ENCODE results near the gene PRG3. TPM values are rescaled to one million over a fixed set of nuclear protein-coding genes. Genes with fewer than 3 reads are reported as not detected.

Gene PRG3
- total RNA-seq, 1 donor from 2014 or later: not detected

DNA sequence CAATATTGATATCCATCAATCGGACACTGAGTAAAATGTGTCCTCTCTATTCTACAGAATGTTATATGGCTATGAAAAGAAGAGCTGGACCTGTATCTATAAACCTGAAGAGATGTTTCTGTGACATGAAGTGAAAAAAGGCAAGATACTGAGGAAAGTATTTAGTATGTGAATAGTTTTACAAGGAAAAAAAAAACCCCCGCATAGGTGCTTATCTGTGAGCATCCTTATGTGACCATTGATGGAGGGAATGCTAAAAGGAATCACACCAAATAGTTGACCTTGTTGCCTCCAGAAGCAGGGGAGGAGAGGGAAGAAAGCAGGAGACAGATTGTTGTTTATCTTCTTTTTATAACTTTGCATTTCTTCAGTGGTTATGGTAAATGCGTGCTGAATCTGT lies 10.2 kb upstream of the PRG3 start:
- H3K36me3 ChIP-seq: no peaks in the 10 kb centered on the region
- H3K4me1 ChIP-seq: no peaks in the 10 kb centered on the region
- H3K4me3 ChIP-seq: no peak overlapping the region
- DNase-seq (no peak), ATAC-seq (no peak)
- H3K27me3 ChIP-seq: no peaks in the 10 kb centered on the region
- no peak for TF ChIP-seq CTCF (IDR thresholded peaks at IDR 0.05)
- H3K9me3 ChIP-seq: no peaks in the 10 kb centered on the region
- no peak overlapping the region for H3K27ac ChIP-seq
- intact Hi-C loops (cut with DNase I): no loop called here

DNA sequence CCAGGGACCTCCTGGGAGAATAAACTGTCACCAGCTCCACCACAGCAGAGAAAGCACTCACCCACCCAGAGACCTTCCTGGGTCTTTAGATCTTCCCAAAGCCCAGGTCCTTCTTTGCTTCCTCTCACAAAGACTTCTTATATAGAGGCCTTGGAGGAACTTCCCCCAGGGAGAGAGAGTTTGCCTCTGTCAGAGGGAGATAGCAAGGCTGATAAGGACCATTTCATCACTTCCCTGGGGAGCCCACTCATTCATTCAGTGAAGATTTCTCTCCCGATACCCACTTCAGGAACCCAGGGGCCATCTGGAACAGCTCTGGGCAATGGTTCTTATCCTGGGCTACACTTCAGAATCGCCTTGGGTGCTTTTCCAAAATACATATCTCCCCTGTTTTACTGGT lies 9.6 kb upstream of the PRG3 start, which contains the start of gene PRG2:
TSS of gene PRG2 (minus strand) at position 116 of the 400 bp plus-strand sequence. CDS start 706 bp downstream, outside the sequence.
- no peak for ATAC-seq
- Histone ChIP-seq H3K4me1 (no peaks in the 10 kb centered on the region), H3K36me3 (no peaks in the 10 kb centered on the region), H3K9me3 (no peaks in the 10 kb centered on the region), H3K27me3 (no peaks in the 10 kb centered on the region), H3K4me3 (no peak within 1 kb of the TSS), H3K27ac (no peak within 1 kb of the TSS)
- no peak for TF ChIP-seq CTCF (IDR thresholded peaks at IDR 0.05)
- DNase-seq: no peak
- intact Hi-C loops (cut with DNase I): no loop called here

DNA sequence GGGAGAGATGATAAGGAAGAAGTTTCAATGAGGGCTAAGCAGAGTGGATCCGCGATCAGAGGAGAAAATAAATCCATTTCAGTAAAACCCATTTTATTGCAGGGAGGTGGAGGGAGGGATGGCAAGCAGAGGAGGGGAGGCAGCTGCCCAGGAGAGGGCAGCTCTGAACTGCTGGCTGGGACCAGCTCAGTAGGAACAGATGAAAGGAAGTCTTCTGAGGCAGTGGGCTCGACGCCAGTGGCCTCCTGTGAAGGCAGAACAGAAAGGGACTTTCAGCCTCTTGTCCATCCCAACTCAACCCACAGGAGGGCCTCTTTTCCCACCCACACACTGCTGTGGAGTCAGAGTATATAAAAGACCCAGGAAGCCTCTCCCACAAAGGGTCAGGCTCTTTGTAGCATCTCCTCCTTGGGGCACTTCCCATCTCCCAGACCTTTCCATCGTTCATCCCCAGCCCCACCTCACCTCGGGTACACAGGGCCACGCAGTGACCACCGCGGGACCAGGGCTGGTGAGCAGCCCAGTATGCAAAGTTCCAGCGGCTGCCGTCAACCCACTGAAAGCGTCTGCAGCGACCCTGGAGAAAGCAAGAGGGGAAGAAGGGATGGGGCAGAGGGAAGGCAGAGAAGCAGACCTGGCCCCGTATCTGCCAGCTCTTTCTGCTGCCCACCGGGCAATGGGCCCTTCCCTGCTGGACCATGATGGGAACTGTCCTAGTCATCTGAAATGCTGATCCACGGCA lies 6.5 kb upstream of the PRG3 start:
- no peaks in the 10 kb centered on the region for H3K27me3 ChIP-seq
- no peaks in the 10 kb centered on the region for H3K4me1 ChIP-seq
- DNase-seq (no peak), ATAC-seq (peak; percentile 20)
- H3K9me3 ChIP-seq: no peaks in the 10 kb centered on the region
- no peak overlapping the region for H3K27ac ChIP-seq
- intact Hi-C loops (cut with DNase I): no loop called here
- TF ChIP-seq CTCF (IDR thresholded peaks at IDR 0.05): no peak
- no peaks in the 10 kb centered on the region for H3K36me3 ChIP-seq
- no peak overlapping the region for H3K4me3 ChIP-seq

DNA sequence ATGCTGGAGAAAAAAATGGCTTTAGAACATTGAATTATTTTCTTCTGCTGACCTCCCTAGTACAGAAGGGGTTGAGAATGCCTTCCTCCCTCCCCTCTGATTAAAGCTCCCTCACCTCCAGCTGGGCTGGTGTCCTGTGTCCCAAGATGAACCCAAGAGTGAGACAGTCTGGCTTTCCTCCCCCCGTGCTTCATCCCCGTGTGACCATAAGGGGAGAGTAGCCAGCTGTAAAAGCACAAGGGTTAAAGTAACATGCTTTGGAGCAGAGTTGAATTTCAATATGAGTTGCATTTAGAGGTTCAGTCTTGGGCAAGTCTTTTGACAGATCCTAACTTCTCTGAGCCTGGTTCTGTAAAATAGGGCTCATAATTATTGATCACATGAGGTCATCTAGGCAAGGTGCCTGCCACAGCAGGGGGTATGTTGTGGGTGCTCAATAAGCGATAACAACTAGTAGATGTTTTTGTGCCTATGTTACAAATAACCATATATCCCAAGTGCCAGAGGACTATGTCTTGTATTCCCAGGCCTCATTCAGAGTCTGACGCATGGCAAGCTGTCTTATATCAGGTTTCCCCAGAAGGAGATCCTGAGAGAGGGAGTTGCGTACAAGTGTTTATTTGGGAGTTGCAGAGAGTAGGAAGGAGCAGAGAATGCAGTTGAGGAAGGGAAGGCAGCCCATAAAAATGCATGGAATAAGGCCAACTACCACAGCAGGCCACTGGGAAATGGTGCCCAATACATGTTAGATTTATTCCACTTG lies 5.4 kb upstream of the PRG3 start:
- Histone ChIP-seq H3K36me3 (no peaks in the 10 kb centered on the region), H3K27me3 (no peaks in the 10 kb centered on the region), H3K4me1 (no peaks in the 10 kb centered on the region), H3K4me3 (no peak overlapping the region), H3K9me3 (no peaks in the 10 kb centered on the region), H3K27ac (no peak overlapping the region)
- DNase-seq: no peak
- TF ChIP-seq CTCF (IDR thresholded peaks at IDR 0.05): no peak
- intact Hi-C loops (cut with DNase I): no loop called here
- no peak for ATAC-seq

DNA sequence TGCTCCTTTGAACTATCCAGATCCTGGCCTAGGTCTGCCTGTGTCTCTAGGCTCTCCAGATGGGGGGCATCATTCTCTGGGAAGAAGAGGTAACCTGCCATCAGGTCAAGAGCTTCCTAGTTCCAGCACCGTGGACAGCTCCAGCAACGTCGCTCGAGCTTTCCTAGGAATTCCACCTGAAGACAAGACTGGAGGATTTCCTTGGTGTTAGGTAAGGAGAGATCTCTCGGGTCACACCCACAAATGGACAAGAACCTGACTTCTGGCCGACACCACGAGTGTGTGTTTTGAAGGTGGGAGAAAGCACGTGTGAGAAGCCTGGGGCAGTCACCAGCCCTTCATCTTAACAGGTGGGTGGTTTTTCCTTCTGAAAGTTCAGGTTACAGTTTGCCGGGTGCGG lies 1.2 kb downstream of the PRG3 start:
- Histone ChIP-seq H3K9me3 (no peaks in the 10 kb centered on the region), H3K36me3 (no peaks in the 10 kb centered on the region), H3K4me3 (no peak overlapping the region), H3K27ac (no peak overlapping the region), H3K4me1 (no peaks in the 10 kb centered on the region), H3K27me3 (no peaks in the 10 kb centered on the region)
- intact Hi-C loops (cut with DNase I): no loop called here
- ATAC-seq (peak; percentile 15), DNase-seq (no peak)
- no peak for TF ChIP-seq CTCF (IDR thresholded peaks at IDR 0.05)

All from upper lobe of right lung (tissue), 1 donor.